IMR-90 (cell line): ENCODE data around the gene MYH11. TPM values are rescaled to one million over a fixed set of nuclear protein-coding genes. Genes with fewer than 3 reads are reported as not detected.

Source experiments
- ATAC-seq: fragments of 200-7000 bp; cut with Tn5 transposase; 2 replicates; pipeline ENCODE4 v1.9.1; 2020; ENCODE audit warnings: low read depth, mild to moderate bottlenecking, moderate library complexity
- BruUV-seq: library from RNA; stranded (reverse); fragments of 400-500 nt; replicated peaks from 2 replicates; lab custom pipeline; 2021; lab: Mats Ljungman, UMichigan
- CTCF ChIA-PET: fragments of 300-600 bp; formaldehyde crosslinking; extraction: SDS; loops from one replicate; lab custom pipeline; 2021; ENCODE audit warnings: antibody characterized with exemption; lab: Yijun Ruan, JAX
- POLR2A ChIA-PET: fragments of 300-600 bp; sonication (Branson Sonifier 250); formaldehyde crosslinking; loops from one replicate; lab custom pipeline; 2022; ENCODE audit warnings: antibody characterized with exemption; ENCODE audit not compliant: unreplicated experiment; lab: Charles Lee
- DNase-seq: peaks from one replicate; pipeline ENCODE4 v3.0.0; 2013
- H2AFZ ChIP-seq: replicated peaks from 2 replicates; pipeline ENCODE3; 2013; ENCODE audit warnings: low read length, mild to moderate bottlenecking; ENCODE audit not compliant: poor library complexity
- H2AK5ac ChIP-seq: 2 replicates; pipeline ENCODE4 v1.6.1; 2013; ENCODE audit warnings: low read depth, low read length, inconsistent platforms
- H2AK9ac ChIP-seq: replicated peaks from 2 replicates; pipeline ENCODE3; 2013; ENCODE audit warnings: mild to moderate bottlenecking, low read depth, low read length, moderate library complexity; ENCODE audit not compliant: poor library complexity
- H2BK120ac ChIP-seq: 2 replicates; pipeline ENCODE4 v1.6.1; 2013; ENCODE audit warnings: low read depth, low read length, inconsistent platforms
- H2BK15ac ChIP-seq: 3 replicates; pipeline ENCODE4 v1.6.1; 2013; ENCODE audit warnings: low read depth, low read length, inconsistent platforms
- H2BK20ac ChIP-seq: 2 replicates; pipeline ENCODE4 v1.6.1; 2013; ENCODE audit warnings: low read depth, mild to moderate bottlenecking, inconsistent platforms, low read length, moderate library complexity
- H2BK5ac ChIP-seq: 2 replicates; pipeline ENCODE4 v1.6.1; 2013; ENCODE audit warnings: mild to moderate bottlenecking, low read depth, low read length, inconsistent platforms; ENCODE audit not compliant: poor library complexity, severe bottlenecking
- H3K14ac ChIP-seq: replicated peaks from 2 replicates; pipeline ENCODE4 v1.6.1; 2013; ENCODE audit warnings: low read depth, low read length, inconsistent platforms
- H3K18ac ChIP-seq: 2 replicates; pipeline ENCODE4 v1.6.1; 2013; ENCODE audit warnings: low read depth, low read length, control low read depth
- H3K23ac ChIP-seq: 2 replicates; pipeline ENCODE4 v1.6.1; 2013; ENCODE audit warnings: low read depth, low read length, inconsistent platforms
- H3K27ac ChIP-seq: 2 replicates; pipeline ENCODE4 v1.5.1; 2013; ENCODE audit warnings: mild to moderate bottlenecking, control low read depth, low read length; ENCODE audit not compliant: insufficient read depth
- H3K27me3 ChIP-seq: 2 replicates; pipeline ENCODE4 v1.6.1; 2013; ENCODE audit warnings: low read length; ENCODE audit not compliant: control insufficient read depth, insufficient read depth
- H3K36me3 ChIP-seq: 2 replicates; pipeline ENCODE4 v1.6.1; 2013; ENCODE audit warnings: low read length, mixed read lengths; ENCODE audit not compliant: control insufficient read depth, insufficient read depth
- H3K4ac ChIP-seq: 2 replicates; pipeline ENCODE4 v1.6.1; 2013; ENCODE audit warnings: low read depth, low read length, inconsistent platforms
- H3K4me1 ChIP-seq: 2 replicates; pipeline ENCODE4 v1.6.1; 2013; ENCODE audit warnings: low read length, mixed read lengths; ENCODE audit not compliant: control insufficient read depth, insufficient read depth
- H3K4me2 ChIP-seq: 2 replicates; pipeline ENCODE4 v1.6.1; 2013; ENCODE audit warnings: low read depth, mild to moderate bottlenecking, control low read depth, low read length, moderate library complexity
- H3K4me3 ChIP-seq: 2 replicates; pipeline ENCODE4 v1.5.1; 2013; ENCODE audit warnings: low read depth, mild to moderate bottlenecking, control low read depth, low read length, moderate library complexity; ENCODE audit not compliant: insufficient read depth
- H3K56ac ChIP-seq: 2 replicates; pipeline ENCODE4 v1.6.1; 2013; ENCODE audit warnings: low read length, inconsistent platforms; ENCODE audit not compliant: insufficient read depth; ENCODE audit errors: extremely low read depth
- H3K79me1 ChIP-seq, 2 experiments: 2 replicates each; pipeline ENCODE4 v1.6.1; 2013; ENCODE audit warnings: low read length in 2 of 2, inconsistent platforms in 1 of 2, low read depth in 1 of 2
- H3K9ac ChIP-seq: 2 replicates; pipeline ENCODE4 v1.6.1; 2013; ENCODE audit warnings: low read depth, low read length, control low read depth
- H3K9me1 ChIP-seq: 2 replicates; pipeline ENCODE4 v1.6.1; 2013; ENCODE audit warnings: low read length, inconsistent platforms; ENCODE audit not compliant: insufficient read depth
- H3K9me3 ChIP-seq: 2 replicates; pipeline ENCODE4 v1.6.1; 2013; ENCODE audit warnings: low read length; ENCODE audit not compliant: control insufficient read depth, insufficient read depth
- H4K20me1 ChIP-seq: 2 replicates; pipeline ENCODE4 v1.6.1; 2013; ENCODE audit warnings: low read length, inconsistent platforms; ENCODE audit not compliant: insufficient read depth
- H4K5ac ChIP-seq: 2 replicates; pipeline ENCODE4 v1.6.1; 2013; ENCODE audit warnings: mild to moderate bottlenecking, low read depth, low read length, control low read depth
- H4K8ac ChIP-seq, 2 experiments: 2 replicates each; pipeline ENCODE4 v1.6.1; 2013; ENCODE audit warnings: low read depth in 2 of 2, low read length in 2 of 2, control low read depth in 1 of 2, inconsistent platforms in 1 of 2
- H4K91ac ChIP-seq: 2 replicates; pipeline ENCODE4 v1.6.1; 2013; ENCODE audit warnings: low read depth, low read length, inconsistent platforms; ENCODE audit not compliant: insufficient read depth
- BHLHE40 ChIP-seq: fragments of 150-350 bp; IDR thresholded peaks from 2 replicates; pipeline ENCODE4 v1.6.1; 2016; ENCODE audit warnings: mild to moderate bottlenecking, low read depth, low read length
- CHD1 ChIP-seq: IDR thresholded peaks from 2 replicates; pipeline ENCODE4 v1.6.1; 2012; ENCODE audit warnings: low read depth, low read length, improper control_type of control experiment
- FOS ChIP-seq: fragments of 150-350 bp; IDR thresholded peaks from 2 replicates; pipeline ENCODE4 v1.6.1; 2016; ENCODE audit warnings: low read depth, low read length
- MAFK ChIP-seq: IDR thresholded peaks from 2 replicates; pipeline ENCODE4 v1.6.1; 2012; ENCODE audit warnings: low read depth, low read length, improper control_type of control experiment
- MAZ ChIP-seq: IDR thresholded peaks from 2 replicates; pipeline ENCODE4 v1.6.1; 2012; ENCODE audit warnings: low read depth, mild to moderate bottlenecking, low read length, improper control_type of control experiment, moderate library complexity, borderline replicate concordance
- MXI1 ChIP-seq: IDR thresholded peaks from 2 replicates; pipeline ENCODE4 v1.6.1; 2012; ENCODE audit warnings: low read depth, mild to moderate bottlenecking, low read length, moderate library complexity, borderline replicate concordance
- NFE2L2 ChIP-seq: fragments of 150-350 bp; IDR thresholded peaks from 2 replicates; pipeline ENCODE4 v1.6.1; 2016; ENCODE audit warnings: low read depth, mild to moderate bottlenecking, low read length
- POLR2A ChIP-seq: IDR thresholded peaks from 2 replicates; pipeline ENCODE4 v1.6.1; 2012; ENCODE audit warnings: mild to moderate bottlenecking, low read depth, low read length
- RAD21 ChIP-seq: IDR thresholded peaks from 2 replicates; pipeline ENCODE4 v1.6.1; 2012; ENCODE audit warnings: low read length, improper control_type of control experiment
- RCOR1 ChIP-seq: IDR thresholded peaks from 2 replicates; pipeline ENCODE4 v1.6.1; 2012; ENCODE audit warnings: mild to moderate bottlenecking, low read length, improper control_type of control experiment; ENCODE audit not compliant: insufficient replicate concordance
- RFX5 ChIP-seq: IDR thresholded peaks from 2 replicates; pipeline ENCODE4 v1.8.0; 2012; ENCODE audit warnings: low read depth, mild to moderate bottlenecking, low read length, moderate library complexity
- SMC3 ChIP-seq: fragments of 150-350 bp; IDR thresholded peaks from 2 replicates; pipeline ENCODE4 v1.6.1; 2016; ENCODE audit warnings: low read depth, mild to moderate bottlenecking, antibody characterized with exemption, low read length, moderate library complexity
- WGBS, 2 experiments: methylation state at CpG; one replicate each; pipeline versions ENCODE4 v1.1.5 to v1.1.7; 2013; ENCODE audit warnings: missing lambda C conversion rate in 2 of 2; ENCODE audit not compliant: insufficient read length in 1 of 2; ENCODE audit errors: extremely low coverage in 2 of 2; 5-methylcytosine and 5-hydroxymethylcytosine counted together
- dilution Hi-C: fragments of 300-500 bp; cut with HindIII; formaldehyde crosslinking; loops from one replicate; pipeline ENCODE4 v1.14.3; 2018; ENCODE audit warnings: low sequenced_read_pairs; ENCODE audit not compliant: unreplicated experiment
- in situ Hi-C: fragments of 300-500 bp; cut with MboI; formaldehyde crosslinking; loops from 3 replicates; pipeline ENCODE4 v1.14.3; 2019; ENCODE audit warnings: low sequenced_read_pairs, inconsistent platforms, mixed read lengths
- intact Hi-C: fragments of 100-400 bp; cut with micrococcal nuclease; formaldehyde crosslinking; loops from 2 replicates; pipeline ENCODE4 v1.10.0; 2022
- polyA plus RNA-seq, 3 experiments: library from polyadenylated mRNA; depleted of rRNA; stranded (reverse); fragments of >200 nt; gene quantifications; 2 replicates each; pipeline ENCODE4 v1.2.3, GENCODE V29; 2012; ENCODE audit warnings: low replicate concordance in 1 of 3
- total RNA-seq: library from RNA; depleted of rRNA; stranded (reverse); fragments of >200 nt; gene quantifications from 2 replicates; pipeline ENCODE4 v1.2.3, GENCODE V29; 2012
- TF ChIP-seq, protein P1 (sequence below): conservative IDR thresholded peaks from 2 replicates; pipeline ENCODE4 v1.5.1; 2012; ENCODE audit warnings: mild to moderate bottlenecking, low read depth, low read length, improper control_type of control experiment
- TF ChIP-seq, protein P2 (sequence below): fragments of 150-350 bp; IDR thresholded peaks from 2 replicates; pipeline ENCODE4 v1.6.1; 2016; ENCODE audit warnings: low read depth, mild to moderate bottlenecking, low read length, moderate library complexity, borderline replicate concordance

MYH11 gene
- total and polyA plus RNA-seq, 2 of the 4 experiments (the other 2 are of a cell fraction) = under 0.01 to 0.12 TPM

DNA sequence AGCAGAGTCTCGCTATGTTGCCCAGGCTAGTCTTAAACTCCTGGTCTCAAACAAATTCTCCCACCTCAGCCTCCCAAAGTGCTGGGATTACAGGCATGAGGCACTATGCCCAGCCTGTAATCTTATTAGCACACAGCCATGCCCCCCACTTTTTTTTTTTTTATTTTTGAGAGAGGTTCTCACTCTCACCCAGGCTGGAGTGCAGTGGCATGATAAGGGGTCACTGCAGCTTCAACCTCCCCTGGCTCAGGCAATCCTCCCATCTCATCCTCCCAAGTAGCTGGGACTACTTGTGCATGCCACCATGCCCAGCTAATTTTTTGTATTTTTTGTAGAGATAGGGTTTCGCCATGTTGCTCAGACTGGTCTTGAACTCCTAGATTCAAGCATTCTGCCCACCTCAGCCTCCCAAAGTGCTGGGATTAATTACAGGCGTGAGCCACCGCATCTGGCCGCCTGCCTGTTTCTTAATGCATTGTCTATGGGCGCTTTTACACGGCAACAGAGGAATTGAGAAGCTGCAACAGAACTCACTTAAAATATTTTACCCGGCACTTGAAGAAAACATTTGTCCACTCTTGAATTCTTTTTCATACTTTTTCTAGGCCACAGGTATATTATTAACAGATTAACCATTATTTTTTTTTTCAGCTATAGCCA lies 40.4 kb upstream of the MYH11 start (continued):
- TF ChIP-seq POLR2A (no peak), SMC3 (no peak)

DNA sequence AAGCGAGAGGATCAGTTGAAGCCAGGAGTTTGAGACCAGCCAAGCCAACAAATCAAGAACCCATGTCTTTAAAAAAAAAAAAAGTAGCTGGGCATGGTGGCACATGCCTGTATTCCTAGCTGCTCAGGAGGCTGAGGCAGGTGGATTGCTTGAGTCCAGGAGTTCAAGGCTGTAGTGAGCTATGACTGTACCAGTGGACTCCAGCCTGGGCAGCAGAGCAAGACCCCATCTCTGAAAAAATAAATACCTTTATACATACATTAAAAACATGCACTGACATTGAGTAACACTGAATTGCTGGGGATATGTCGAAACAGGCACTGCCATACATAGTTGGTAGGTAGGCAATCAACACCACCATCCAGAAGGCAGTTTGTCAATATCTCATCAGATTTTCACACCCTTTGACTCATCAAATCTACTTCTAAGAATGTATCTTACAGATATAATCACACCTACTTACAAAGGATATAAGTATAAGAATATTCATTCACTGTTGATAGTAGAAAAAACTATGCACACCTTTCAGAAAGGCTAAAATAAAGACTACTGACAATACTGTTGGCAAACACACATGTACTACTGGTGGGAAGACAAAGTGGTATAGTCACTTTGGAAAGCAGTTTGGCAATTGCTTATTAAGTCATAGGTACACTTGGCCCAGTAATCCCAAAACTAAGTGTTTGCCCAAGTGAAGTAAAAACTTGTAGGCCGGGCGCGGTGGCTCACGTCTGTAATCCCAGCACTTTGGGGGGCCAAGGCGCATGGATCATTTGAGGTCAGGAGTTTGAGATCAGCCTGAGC lies 37.9 kb upstream of the MYH11 start:
- DNase-seq = no peak
- no peak overlapping the region for H4K8ac ChIP-seq
- no peak overlapping the region for H2AK5ac ChIP-seq
- no peak overlapping the region for H3K23ac ChIP-seq
- no peaks in the 10 kb centered on the region for H3K9me3 ChIP-seq
- no peak overlapping the region for H3K56ac ChIP-seq
- H3K9me1 ChIP-seq = peaks cover 16% of the 10 kb centered on the region
- peaks cover 0 to 11% of the 10 kb centered on the region in 2 experiments; a peak in 1 of 4 replicates for H3K79me1 ChIP-seq
- H2BK5ac ChIP-seq = no peak overlapping the region
- no peak overlapping the region for H3K4me3 ChIP-seq
- no peak overlapping the region for H3K14ac ChIP-seq
- H2BK15ac ChIP-seq = no peak overlapping the region
- intact Hi-C loops = no loop called here
- H3K4me2 ChIP-seq = no peak overlapping the region
- H3K9ac ChIP-seq = no peak overlapping the region
- ChIA-PET CTCF (no interaction called here), POLR2A (no interaction called here)
- H4K5ac ChIP-seq = no peak overlapping the region
- H2AFZ ChIP-seq = no peak overlapping the region
- H2BK20ac ChIP-seq = no peak overlapping the region
- ATAC-seq = no peak
- no peak overlapping the region for H2BK120ac ChIP-seq
- in situ Hi-C loops = loop anchor here (25.0 kb wide), 1 partner anchor 118 kb away; no protein-coding TSS in a partner anchor
- no TSS peak for BruUV-seq
- no peak overlapping the region for H3K4ac ChIP-seq
- H3K18ac ChIP-seq = no peak overlapping the region
- no peak overlapping the region for H4K91ac ChIP-seq
- H3K4me1 ChIP-seq = peaks cover 6% of the 10 kb centered on the region
- 90% methylated on average over 3 of the region's 7 CpGs; no CpG with 5 or more reads in 1 of the 2 experiments for WGBS, 2 experiments
- no peaks in the 10 kb centered on the region for H3K36me3 ChIP-seq
- H2AK9ac ChIP-seq = no peak overlapping the region
- dilution Hi-C loops = no loop called here
- H4K20me1 ChIP-seq = no peaks in the 10 kb centered on the region
- no peak overlapping the region for H3K27ac ChIP-seq
- no peaks in the 10 kb centered on the region for H3K27me3 ChIP-seq
- TF ChIP-seq FOS (no peak), RCOR1 (no peak), RAD21 (no peak), CHD1 (no peak), MAZ (no peak), BHLHE40 (no peak), MAFK (no peak), RFX5 (no peak), NFE2L2 (no peak), MXI1 (no peak)
- TF ChIP-seq, protein P1, sequence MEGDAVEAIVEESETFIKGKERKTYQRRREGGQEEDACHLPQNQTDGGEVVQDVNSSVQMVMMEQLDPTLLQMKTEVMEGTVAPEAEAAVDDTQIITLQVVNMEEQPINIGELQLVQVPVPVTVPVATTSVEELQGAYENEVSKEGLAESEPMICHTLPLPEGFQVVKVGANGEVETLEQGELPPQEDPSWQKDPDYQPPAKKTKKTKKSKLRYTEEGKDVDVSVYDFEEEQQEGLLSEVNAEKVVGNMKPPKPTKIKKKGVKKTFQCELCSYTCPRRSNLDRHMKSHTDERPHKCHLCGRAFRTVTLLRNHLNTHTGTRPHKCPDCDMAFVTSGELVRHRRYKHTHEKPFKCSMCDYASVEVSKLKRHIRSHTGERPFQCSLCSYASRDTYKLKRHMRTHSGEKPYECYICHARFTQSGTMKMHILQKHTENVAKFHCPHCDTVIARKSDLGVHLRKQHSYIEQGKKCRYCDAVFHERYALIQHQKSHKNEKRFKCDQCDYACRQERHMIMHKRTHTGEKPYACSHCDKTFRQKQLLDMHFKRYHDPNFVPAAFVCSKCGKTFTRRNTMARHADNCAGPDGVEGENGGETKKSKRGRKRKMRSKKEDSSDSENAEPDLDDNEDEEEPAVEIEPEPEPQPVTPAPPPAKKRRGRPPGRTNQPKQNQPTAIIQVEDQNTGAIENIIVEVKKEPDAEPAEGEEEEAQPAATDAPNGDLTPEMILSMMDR = no peak
- TF ChIP-seq, protein P2, sequence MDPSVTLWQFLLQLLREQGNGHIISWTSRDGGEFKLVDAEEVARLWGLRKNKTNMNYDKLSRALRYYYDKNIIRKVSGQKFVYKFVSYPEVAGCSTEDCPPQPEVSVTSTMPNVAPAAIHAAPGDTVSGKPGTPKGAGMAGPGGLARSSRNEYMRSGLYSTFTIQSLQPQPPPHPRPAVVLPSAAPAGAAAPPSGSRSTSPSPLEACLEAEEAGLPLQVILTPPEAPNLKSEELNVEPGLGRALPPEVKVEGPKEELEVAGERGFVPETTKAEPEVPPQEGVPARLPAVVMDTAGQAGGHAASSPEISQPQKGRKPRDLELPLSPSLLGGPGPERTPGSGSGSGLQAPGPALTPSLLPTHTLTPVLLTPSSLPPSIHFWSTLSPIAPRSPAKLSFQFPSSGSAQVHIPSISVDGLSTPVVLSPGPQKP = no peak
